GM12891 (cell line): Measurements from ENCODE around the gene DHRS13.

Experiments
- DNase-seq: peaks from one replicate; pipeline ENCODE4 v3.0.0; 2011; ENCODE audit warnings: low spot score; ENCODE audit not compliant: insufficient read length
- FAIRE-seq: peaks from 2 replicates; lab custom pipeline; 2011; peaks lifted over from hg19 to GRCh38; lab: Jason Lieb, UNC
- PAX5 ChIP-seq: IDR thresholded peaks from 2 replicates; pipeline ENCODE4 v1.6.1; 2011; ENCODE audit warnings: low read length, moderate library complexity, mild to moderate bottlenecking; ENCODE audit not compliant: insufficient read depth, severe bottlenecking
- POLR2A ChIP-seq: IDR thresholded peaks from 2 replicates; pipeline ENCODE4 v1.6.1; 2011; ENCODE audit warnings: low read depth, low read length, control low read depth
- POLR2AphosphoS5 ChIP-seq: IDR thresholded peaks from 2 replicates; pipeline ENCODE4 v1.6.1; 2011; ENCODE audit warnings: low read depth, low read length, control low read depth
- POU2F2 ChIP-seq: IDR thresholded peaks from 2 replicates; pipeline ENCODE4 v1.6.1; 2011; ENCODE audit warnings: low read depth, mild to moderate bottlenecking, control low read depth, low read length, moderate library complexity
- SPI1 ChIP-seq: IDR thresholded peaks from 2 replicates; pipeline ENCODE4 v1.6.1; 2011; ENCODE audit warnings: low read depth, low read length, control low read depth
- TAF1 ChIP-seq: IDR thresholded peaks from 2 replicates; pipeline ENCODE4 v1.6.1; 2011; ENCODE audit warnings: low read depth, low read length, control low read depth

DHRS13 gene

DNA sequence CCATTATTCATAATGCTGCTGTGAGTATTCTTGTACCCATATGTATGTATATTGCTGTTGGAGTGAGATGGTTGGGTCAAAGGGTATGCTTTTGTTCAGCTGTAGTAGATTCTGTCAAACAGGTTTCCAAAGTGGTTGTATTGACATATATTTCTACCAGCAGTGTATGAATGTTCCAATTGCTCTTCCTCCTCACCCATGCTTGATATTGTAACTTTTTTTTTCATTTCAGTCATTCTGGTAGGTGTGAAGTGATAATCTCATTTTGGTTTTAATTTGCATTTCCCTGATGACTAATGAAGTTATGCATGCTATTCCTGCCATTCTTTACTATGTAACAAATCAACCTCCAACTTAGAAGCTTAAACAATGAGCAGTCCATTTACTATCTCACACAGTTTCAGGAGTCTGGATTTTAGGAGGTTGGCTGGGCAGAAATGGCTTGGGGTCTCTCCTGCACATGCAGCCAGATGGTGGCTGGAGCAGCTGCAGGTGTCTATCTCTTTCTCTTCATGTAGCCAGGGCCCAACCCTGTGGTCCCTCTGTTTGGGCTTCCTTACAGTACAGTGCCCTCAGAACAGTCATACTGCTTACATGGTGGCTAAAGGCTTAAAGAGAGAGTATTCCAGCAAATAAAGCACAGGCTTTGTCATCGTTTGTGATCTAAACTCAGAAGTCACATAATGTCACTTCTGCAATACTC lies 26.9 kb downstream of the DHRS13 start:
- no peak for TF ChIP-seq POLR2A
- no peak for TF ChIP-seq TAF1
- no peak for TF ChIP-seq POU2F2
- TF ChIP-seq PAX5 = no peak
- TF ChIP-seq SPI1 = no peak
- no peak for TF ChIP-seq POLR2AphosphoS5
- no peak for DNase-seq
- no peak for FAIRE-seq

DNA sequence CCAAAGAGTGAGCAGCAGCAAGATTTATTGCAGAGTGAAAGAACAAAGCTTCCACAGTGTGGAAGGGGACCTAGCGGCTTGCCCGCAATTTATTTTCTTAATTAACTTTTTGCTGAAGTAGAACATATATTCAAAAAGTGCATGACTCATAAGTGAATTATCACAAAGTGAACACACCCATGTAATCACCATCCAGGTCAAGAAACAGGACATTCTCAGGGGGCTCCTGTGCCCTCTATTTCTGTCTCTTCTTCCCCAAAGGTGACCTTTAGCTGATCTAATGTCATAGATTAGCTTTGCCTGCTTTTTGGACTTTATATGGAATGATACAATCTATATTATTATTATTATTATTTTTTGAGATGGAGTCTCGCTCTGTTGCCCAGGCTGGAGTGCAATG lies 28.1 kb downstream of the DHRS13 start:
- no peak for TF ChIP-seq POLR2A
- no peak for TF ChIP-seq POLR2AphosphoS5
- no peak for TF ChIP-seq POU2F2
- no peak for TF ChIP-seq PAX5
- TF ChIP-seq SPI1 = no peak
- no peak for TF ChIP-seq TAF1
- DNase-seq (no peak), FAIRE-seq (no peak)

GRCh38 chr17:28873839-28874238 lies 29.0 kb downstream of the DHRS13 start:
- DNase-seq (no peak), FAIRE-seq (no peak)
- no peak for TF ChIP-seq PAX5
- no peak for TF ChIP-seq POLR2AphosphoS5

GRCh38 chr17:28871056-28871579 lies 31.8 kb downstream of the DHRS13 start:
- TF ChIP-seq TAF1 (peak; percentile 65; the same call in 1 of the 2 replicates), PAX5 (peak; percentile 18), SPI1 (0 out of 2 replicates have a peak, but pooled peaks have one; percentile 31), POLR2AphosphoS5 (0 out of 2 replicates have a peak, but pooled peaks have one; percentile 27), POU2F2 (0 out of 2 replicates have a peak, but pooled peaks have one; percentile 39), POLR2A (peak; percentile 64; the same call in 1 of the 2 replicates)
- FAIRE-seq = peak; percentile 95
- DNase-seq = peak; percentile 64

GRCh38 chr17:28867276-28867675 lies 35.6 kb downstream of the DHRS13 start:
- no peak for TF ChIP-seq PAX5
- DNase-seq (no peak), FAIRE-seq (no peak)

DNA sequence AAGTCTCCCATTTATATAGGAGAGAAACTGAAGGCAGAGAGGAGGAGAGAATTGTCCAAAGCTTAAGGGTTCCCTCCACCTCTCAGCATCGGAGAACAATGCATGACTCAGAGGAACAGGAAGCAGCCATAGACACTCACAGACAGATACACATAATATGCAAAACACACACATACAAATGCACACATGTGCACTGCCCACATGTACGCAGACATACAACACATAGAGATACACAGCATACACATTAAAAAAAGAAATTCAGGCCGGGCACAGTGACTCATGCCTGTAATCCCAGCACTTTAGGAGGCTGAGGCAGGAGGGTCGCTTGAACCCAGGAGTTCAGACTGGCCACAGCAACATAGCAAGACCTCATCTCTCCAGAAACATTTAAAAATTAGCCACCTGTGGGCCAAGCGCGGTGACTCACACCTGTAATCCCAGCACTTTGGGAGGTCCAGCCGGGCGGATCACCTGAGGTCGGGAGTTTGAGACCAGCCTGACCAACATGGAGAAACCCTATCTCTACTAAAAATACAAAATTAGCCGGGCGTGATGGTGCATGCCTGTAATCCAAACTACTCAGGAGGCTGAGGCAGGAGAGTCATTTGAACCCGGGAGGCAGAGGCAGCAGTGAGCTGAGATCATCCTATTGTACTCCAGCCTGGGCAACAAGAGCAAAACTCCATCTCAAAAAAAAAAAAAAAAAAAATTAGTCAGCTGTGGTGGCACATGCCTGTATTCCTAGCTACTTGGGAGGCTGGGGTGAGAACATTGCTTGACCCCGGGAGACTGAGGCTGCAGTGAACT lies 36.7 kb downstream of the DHRS13 start:
- DNase-seq (no peak), FAIRE-seq (peak; percentile 83)
- TF ChIP-seq SPI1 = peak; percentile 68
- TF ChIP-seq TAF1 = 0 out of 2 replicates have a peak, but pooled peaks have one; percentile 12
- TF ChIP-seq POU2F2 = peak; percentile 92
- no peak for TF ChIP-seq POLR2AphosphoS5
- no peak for TF ChIP-seq POLR2A
- TF ChIP-seq PAX5 = no peak

DNA sequence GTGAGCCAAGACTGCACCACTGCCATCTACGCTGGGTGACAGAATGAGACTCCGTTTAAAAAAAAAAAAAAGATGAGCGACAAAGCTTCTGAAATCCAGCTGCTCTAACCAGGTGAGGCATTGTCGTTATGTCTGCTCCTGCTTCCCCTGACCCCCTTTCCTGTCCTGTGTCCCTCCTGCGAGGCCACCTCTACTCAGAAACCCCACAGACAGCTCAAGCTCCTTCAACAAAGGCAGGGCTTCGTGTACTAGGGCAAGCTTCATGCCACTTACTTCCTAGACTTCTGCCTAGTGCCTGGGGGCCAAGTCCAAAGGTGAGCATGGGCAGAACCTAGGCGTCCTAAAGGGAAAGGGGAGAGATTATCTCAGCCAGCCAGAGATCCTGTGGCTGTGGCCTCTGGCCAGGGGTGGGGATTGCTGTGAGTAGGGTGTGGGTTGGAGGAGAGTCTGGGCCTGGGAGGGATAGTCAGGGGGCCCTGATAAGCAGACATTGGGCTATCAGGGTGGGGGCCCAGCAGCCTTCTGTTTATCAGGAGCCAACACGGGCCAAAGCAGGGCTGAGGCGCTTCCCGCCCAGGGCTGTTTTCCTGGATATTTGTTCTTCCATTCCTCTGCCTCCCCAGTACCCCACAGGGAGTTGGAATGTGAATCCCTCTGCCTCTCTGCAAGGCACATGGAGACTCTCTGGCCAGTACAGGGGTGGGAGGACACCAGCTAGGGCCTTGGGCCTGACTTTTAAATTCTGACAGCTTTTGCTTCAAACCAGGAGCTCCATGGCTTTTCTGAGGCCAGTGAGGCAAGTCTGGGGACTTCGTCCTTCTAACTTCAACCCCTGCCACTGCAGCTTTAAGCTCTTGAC lies 37.7 kb downstream of the DHRS13 start:
- FAIRE-seq = no peak
- DNase-seq = no peak
- no peak for TF ChIP-seq PAX5
- no peak for TF ChIP-seq SPI1
- no peak for TF ChIP-seq POU2F2
- no peak for TF ChIP-seq TAF1

DNA sequence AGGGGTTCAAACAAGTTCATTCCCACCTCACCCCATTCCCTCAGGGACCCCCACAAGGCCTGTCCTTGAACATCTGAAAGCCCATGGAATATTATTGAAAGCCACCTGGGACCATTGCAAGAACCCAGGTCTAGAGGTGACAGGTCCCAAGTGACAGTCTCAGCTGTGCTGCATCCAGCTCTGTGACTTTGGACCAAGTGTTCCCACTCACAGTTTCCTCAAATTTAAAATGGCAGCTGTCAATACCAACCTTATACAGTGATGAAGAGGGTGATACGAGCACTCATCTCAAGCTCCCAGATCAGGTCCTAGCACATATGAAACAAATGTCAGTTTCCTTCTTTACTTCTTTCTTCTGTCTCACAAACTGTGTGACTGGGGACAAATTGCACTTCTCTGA lies 38.9 kb downstream of the DHRS13 start:
- TF ChIP-seq POLR2A (no peak), POU2F2 (no peak), POLR2AphosphoS5 (no peak), PAX5 (no peak), SPI1 (no peak), TAF1 (no peak)
- DNase-seq (no peak), FAIRE-seq (no peak)

GRCh38 chr17:28862561-28862960 lies 40.3 kb downstream of the DHRS13 start:
- TF ChIP-seq POLR2A = no peak
- no peak for TF ChIP-seq TAF1
- no peak for TF ChIP-seq POU2F2
- no peak for TF ChIP-seq PAX5
- TF ChIP-seq POLR2AphosphoS5 = no peak
- no peak for TF ChIP-seq SPI1
- FAIRE-seq (no peak), DNase-seq (no peak)
